BJ (cell line): ENCODE results near the gene ZNF433. TPM values are rescaled to one million over a fixed set of nuclear protein-coding genes. Genes with fewer than 3 reads are reported as not detected.

Experiments
- CTCF ChIA-PET: fragments of 350-600 bp; formaldehyde crosslinking; extraction: SDS; loops from one replicate; lab custom pipeline; 2021; ENCODE audit warnings: antibody characterized with exemption, inconsistent platforms; lab: Yijun Ruan, JAX
- POLR2A ChIA-PET: fragments of 300-600 bp; sonication (Branson Sonifier 250); formaldehyde crosslinking; extraction: SDS; loops from one replicate; lab custom pipeline; 2021; ENCODE audit warnings: antibody characterized with exemption; lab: Charles Lee
- DNase-seq: peaks from one replicate; pipeline ENCODE4 v3.0.0-alpha.2; 2011; ENCODE audit warnings: low read depth
- H3K27me3 ChIP-seq: 2 replicates; pipeline ENCODE4 v1.6.0; 2011; ENCODE audit warnings: low read length; ENCODE audit not compliant: control insufficient read depth, insufficient read depth
- H3K36me3 ChIP-seq: 2 replicates; pipeline ENCODE4 v1.5.1; 2011; ENCODE audit warnings: low read length; ENCODE audit not compliant: control insufficient read depth, insufficient read depth
- H3K4me3 ChIP-seq: 2 replicates; pipeline ENCODE4 v1.5.1; 2011; ENCODE audit warnings: low read depth, mild to moderate bottlenecking, control low read depth, low read length
- polyA plus RNA-seq: library from polyadenylated mRNA; depleted of rRNA; stranded (reverse); fragments of >200 nt; gene quantifications from 2 replicates; pipeline ENCODE4 v1.2.3, GENCODE V29; 2011; rRNA removed
- small RNA-seq: library from RNA; depleted of rRNA; stranded (forward); fragments of <200 nt; gene quantifications from one replicate; pipeline ENCODE3, GENCODE V24; 2012; ENCODE audit warnings: low replicate concordance, low read depth; ENCODE audit not compliant: insufficient read length
- TF ChIP-seq, protein P1 (sequence below): IDR thresholded peaks from 2 replicates; pipeline ENCODE4 v1.5.1; 2011; ENCODE audit warnings: low read depth, mild to moderate bottlenecking, control low read depth, inconsistent platforms, low read length, moderate library complexity; ENCODE audit not compliant: insufficient read depth

ZNF433 gene
- polyA plus RNA-seq, 1 experiment, result 1.8 TPM

- TF ChIP-seq, protein P1, sequence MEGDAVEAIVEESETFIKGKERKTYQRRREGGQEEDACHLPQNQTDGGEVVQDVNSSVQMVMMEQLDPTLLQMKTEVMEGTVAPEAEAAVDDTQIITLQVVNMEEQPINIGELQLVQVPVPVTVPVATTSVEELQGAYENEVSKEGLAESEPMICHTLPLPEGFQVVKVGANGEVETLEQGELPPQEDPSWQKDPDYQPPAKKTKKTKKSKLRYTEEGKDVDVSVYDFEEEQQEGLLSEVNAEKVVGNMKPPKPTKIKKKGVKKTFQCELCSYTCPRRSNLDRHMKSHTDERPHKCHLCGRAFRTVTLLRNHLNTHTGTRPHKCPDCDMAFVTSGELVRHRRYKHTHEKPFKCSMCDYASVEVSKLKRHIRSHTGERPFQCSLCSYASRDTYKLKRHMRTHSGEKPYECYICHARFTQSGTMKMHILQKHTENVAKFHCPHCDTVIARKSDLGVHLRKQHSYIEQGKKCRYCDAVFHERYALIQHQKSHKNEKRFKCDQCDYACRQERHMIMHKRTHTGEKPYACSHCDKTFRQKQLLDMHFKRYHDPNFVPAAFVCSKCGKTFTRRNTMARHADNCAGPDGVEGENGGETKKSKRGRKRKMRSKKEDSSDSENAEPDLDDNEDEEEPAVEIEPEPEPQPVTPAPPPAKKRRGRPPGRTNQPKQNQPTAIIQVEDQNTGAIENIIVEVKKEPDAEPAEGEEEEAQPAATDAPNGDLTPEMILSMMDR, result no peak
- POLR2A ChIA-PET, result no interaction called here
- CTCF ChIA-PET, result interaction anchor here (0.5 to 5.9 kb wide), 9 partner anchors 10 to 176 kb away, joined by 3 to 66 read pairs (median 11); partner anchors contain the start of genes ZNF20 and ZNF491
- peak; percentile 50 for DNase-seq
- H3K36me3 ChIP-seq, result no peaks in the 10 kb centered on the region
- H3K4me3 ChIP-seq, result peak within 1 kb of the TSS; percentile 46
- no peaks in the 10 kb centered on the region for H3K27me3 ChIP-seq
Measured at GRCh38 chr19:11964858-11965645, 70.4 kb downstream of the ZNF433 start, which contains the start of gene ZNF763. ZNF763 (plus strand) TSS chr19:11965040; CDS start chr19:11965209, 169 bp downstream.

Small RNAs within 50 kb of the gene (small RNA-seq; reads per million reads assigned to genes)
- gene RNA5SP464 (not detected), gene RNA5SP465 (not detected), gene RNA5SP466 (not detected)

Other genes with a start within 250 kb of the ZNF433 start
- gene ZNF491, start 237.2 kb downstream of the ZNF433 start, polyA plus RNA-seq, result 0.67 and 1.3 TPM in 2 replicates
- 2.0 and 3.8 TPM in 2 replicates for gene ZNF440, start 221.4 kb downstream of the ZNF433 start, polyA plus RNA-seq
- gene ZNF439, start 187.0 kb downstream of the ZNF433 start, polyA plus RNA-seq, result 3.0 and 5.1 TPM in 2 replicates
- gene ZNF69, start 147.9 kb downstream of the ZNF433 start, polyA plus RNA-seq, result 3.4 and 3.9 TPM in 2 replicates
- gene ZNF700, start 110.6 kb downstream of the ZNF433 start, polyA plus RNA-seq, result 2.5 and 4.8 TPM in 2 replicates
- gene ZNF763, start 70.6 kb downstream of the ZNF433 start, polyA plus RNA-seq, result 1.6 and 2.2 TPM in 2 replicates
- not detected in 2 replicates for gene ZNF878, start 17.3 kb upstream of the ZNF433 start, polyA plus RNA-seq
- gene ZNF844, start 29.1 kb upstream of the ZNF433 start, polyA plus RNA-seq, result 2.8 and 4.5 TPM in 2 replicates
- 2.1 and 2.8 TPM in 2 replicates for gene ZNF20, start 104.7 kb upstream of the ZNF433 start, polyA plus RNA-seq
- gene ZNF625, start 121.1 kb upstream of the ZNF433 start, polyA plus RNA-seq, result 1.5 and 2.2 TPM in 2 replicates
- gene ZNF136, start 127.4 kb upstream of the ZNF433 start, polyA plus RNA-seq, result 1.5 and 2.8 TPM in 2 replicates